Metanephros (tissue), 1 donor: Measurements from ENCODE around the gene CPSF3. TPM values are rescaled to one million over a fixed set of nuclear protein-coding genes. Genes with fewer than 3 reads are reported as not detected.

Experiments used
- total RNA-seq: library from RNA; depleted of rRNA; stranded (reverse); fragments of >200 nt; gene quantifications from one replicate; pipeline ENCODE4 v1.2.3, GENCODE V29; 2014

Gene CPSF3
- total RNA-seq = 38.1 TPM

DNA sequence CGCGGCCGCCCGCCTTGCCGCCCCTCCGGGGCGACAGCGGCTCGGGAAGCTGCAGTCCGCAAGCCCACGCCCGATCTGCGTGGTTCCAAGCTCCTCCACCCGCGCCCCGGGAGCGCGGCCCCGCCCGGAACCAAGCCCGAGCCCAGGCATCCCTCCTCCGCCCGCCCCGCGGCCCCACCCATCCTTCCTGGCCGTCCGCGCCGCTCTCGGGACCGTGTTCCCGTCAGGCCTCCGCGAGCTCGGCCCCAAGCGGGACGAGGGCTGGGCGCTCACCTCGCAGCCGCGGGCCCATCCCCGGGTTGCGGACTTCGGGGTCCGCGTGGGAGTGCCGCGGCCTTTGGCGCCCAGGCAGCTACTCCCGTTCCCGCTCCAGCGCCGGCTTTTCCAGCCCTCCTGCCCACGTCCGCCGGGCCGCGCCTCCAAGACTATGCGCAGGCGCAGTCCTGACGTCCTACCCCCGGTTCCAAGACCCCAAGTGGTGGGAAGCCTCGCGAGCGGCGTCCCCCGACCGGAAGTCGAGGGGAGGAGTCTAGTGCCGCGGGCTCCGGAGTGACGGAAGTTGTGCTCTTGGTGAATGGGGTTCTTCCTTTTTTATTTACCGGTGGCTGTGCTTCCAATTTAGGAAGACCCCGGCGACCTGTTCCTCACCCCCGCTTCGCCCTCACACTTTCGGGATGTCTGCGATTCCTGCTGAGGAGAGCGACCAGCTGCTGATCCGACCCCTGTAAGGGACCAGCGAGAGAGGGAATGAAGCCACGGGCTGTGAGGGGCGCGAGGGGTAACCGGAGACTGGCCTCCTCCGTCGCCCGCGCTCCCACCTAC lies at the start of gene CPSF3, which contains the start of gene ITGB1BP1:
Gene CPSF3 (plus strand): TSS at position 555 of the 822 bp plus-strand sequence. CDS start 120 bp downstream, at position 675.
Gene ITGB1BP1 (minus strand): TSS at position 429 of the 822 bp plus-strand sequence. CDS start 4,831 bp downstream, outside the sequence.

DNA sequence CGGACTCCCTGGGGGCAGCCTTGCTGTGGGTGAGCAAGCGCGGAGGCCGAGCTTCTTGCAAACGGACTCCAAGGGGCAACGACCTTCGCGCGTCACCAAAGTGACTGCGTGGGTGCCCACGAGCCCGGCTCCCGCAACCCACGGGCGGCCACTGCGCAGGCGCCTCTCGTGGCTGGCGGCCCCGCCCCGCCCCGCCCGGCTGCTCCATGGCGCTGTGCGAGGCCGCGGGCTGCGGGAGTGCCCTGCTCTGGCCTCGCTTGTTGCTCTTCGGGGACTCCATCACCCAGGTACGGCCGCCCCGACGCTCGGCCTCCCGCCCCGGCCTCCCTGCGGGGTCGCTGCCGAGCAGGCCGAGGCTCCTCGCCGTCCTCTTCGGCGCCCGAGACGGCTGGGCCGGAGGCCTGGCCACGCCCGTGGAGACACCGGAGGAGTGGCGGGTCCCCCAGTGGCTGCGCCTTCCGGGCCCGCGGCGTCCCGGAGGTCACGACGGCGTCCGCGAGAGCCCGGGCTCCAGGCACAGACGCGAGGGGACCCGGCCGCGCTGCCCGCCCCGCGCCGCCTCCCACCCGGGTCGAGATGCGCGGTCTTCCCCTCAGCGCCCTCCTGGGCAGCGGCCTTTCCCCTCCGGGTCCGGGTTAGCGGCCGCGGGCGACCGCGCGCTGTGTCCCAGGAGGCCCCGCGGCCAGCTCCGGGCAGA lies 51.1 kb downstream of the CPSF3 start, which contains the start of gene IAH1:
Gene IAH1 (plus strand): TSS at position 191 of the 697 bp plus-strand sequence. CDS start 16 bp downstream, at position 207.

Other genes with a start within 250 kb of the CPSF3 start
- 40.0 TPM for gene ASAP2, start 216.8 kb upstream of the CPSF3 start, total RNA-seq
- 29.9 TPM for gene ITGB1BP1, start 126 bp upstream of the CPSF3 start, total RNA-seq
- 32.1 TPM for gene IAH1, start 50.9 kb downstream of the CPSF3 start, total RNA-seq
- 30.8 TPM for gene ADAM17, start 132.2 kb downstream of the CPSF3 start, total RNA-seq
- gene YWHAQ, start 207.3 kb downstream of the CPSF3 start, total RNA-seq = 263 TPM